GM19239 (cell line): ENCODE measurements around the gene ISCU.
"Not testable (repeated sequence)": the region's sequence is repeated elsewhere in the genome, so short reads cannot be mapped to it uniquely, and the experiment has no call there.

Source experiments
- DNase-seq: peaks from one replicate; pipeline ENCODE4 v3.0.0; 2011; ENCODE audit warnings: low spot score; ENCODE audit not compliant: insufficient read length
- FAIRE-seq: peaks from 2 replicates; lab custom pipeline; 2011; peaks lifted over from hg19 to GRCh38; lab: Jason Lieb, UNC

Gene ISCU

DNA sequence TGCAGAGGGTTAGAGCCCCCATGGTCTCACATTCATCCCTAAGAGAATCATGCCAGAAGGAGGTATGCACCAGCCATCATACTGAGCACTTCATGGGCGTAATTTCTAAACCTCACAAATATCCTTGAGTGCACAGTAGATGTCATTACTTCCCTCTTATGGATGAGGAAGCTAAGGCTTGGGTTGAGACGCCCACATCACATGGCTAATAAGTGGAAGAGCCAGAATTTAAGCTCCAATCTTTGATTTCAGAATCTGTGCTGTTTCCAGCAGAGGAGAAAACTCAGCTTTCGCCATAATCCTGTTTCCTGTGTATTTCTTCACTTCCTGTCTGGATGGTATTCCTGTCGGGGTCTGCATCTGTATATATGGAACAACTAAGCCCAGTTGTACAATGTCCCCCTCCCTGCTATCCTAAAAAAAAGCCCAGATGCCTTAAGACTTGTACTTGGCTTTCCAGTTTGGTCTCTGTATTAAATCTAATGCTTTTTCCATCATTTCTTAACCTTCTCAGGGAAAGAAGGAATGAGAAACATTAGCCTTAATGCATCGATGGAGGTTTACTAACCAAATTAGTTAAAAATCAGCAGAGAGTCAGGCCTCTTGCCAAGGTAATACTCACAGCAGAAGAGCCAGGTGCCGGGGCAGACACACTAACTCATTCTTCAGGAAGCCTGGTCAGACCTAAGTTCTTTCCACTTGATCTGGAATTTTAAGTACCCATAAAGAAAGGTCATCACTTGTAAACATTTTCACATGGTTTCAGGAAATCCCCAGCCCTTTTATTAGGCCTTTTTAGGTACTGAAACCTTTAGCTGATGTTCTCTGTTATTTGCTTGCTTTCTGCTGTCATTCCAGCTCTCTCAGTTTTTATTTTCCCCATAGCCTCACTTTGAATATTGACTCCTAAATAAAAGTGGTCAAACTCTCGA lies 5.3 kb downstream of the ISCU start:
- peak; percentile 45 for FAIRE-seq
- no peak for DNase-seq

DNA sequence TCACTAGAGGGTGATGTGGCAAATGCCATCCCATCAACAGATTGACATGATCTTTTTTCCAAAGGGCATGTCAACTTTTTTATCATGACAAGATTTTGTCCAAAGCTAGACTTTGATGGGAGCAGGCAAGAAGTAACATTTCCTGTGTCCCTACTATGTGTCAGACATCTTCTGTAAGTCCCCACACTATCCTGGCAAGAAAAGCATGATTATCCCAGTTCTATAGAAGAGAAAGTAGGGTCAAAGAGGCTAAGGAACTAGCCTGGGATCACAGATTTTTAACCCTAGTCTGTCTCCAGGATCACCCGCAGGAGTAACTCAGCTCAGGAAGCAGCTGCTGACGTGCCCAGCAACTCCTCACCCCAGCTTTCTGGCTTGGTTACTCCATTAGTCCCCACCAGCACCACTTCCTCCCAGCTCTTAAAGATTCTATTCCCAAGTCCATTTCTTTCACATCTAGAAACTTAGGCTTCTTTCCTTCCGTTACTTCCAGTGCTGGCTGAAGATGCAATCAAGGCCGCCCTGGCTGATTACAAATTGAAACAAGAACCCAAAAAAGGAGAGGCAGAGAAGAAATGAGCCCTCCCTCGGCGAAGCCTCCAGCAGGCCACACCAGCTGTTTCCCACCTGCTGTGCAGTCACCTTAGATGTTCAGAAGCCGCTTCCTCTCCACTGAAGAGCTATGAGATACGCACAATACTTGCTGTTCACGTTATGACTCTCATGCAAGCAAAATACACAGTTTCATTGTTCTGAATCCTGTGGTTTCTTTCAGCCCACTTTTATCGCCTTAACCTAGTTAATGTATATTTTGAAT lies 6.2 kb downstream of the ISCU start:
- FAIRE-seq, result peak; percentile 99
- peak; percentile 38 for DNase-seq

DNA sequence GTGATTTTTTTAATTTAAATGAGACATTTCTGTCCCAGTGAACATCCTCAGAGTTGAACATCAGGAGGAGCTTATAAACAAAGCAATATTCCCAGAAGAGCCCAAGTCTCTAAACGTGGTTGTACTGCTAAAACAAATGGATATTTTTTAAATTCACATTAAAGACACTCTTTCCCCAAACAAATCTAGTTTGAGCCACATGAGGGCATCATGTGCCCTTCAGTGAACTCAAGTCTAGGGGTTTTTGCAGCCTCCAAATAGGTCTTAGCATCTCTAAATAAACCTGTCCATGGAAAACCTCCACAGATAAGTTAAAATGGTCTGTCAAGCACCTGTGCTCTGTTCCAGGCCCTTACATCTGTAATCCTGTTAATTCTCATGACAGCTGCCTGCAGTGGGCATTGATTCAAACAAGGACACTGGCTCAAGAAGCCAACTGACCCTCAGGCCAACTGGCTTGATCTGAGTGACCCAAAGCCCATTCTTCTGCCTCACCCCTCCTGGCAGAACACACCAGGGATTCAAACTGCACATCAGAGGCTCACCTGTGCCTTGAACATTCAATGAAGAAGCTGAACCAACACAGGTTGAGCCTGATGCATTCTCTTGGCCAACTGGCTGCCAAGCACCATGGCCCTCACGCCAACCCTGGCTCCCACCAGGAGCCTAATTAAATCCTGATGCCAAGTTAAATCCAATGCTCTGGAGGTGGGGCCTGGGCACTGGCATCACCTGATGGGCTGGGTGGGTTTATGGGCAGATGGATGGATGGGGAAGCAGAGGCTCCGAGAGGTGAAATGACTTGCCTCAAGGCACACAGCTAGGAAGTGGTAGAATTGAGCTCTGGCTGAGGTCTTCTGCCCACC lies 8.6 kb downstream of the ISCU start:
- DNase-seq, result no peak
- FAIRE-seq, result peak; percentile 61

- DNase-seq (no peak), FAIRE-seq (no peak)
Measured at GRCh38 chr12:108571609-108572165, 9.3 kb downstream of the ISCU start.

GRCh38 chr12:108572166-108572790 lies 9.9 kb downstream of the ISCU start:
- no peak for DNase-seq
- peak; percentile 89 for FAIRE-seq

- peak; percentile 66 for FAIRE-seq
- no peak for DNase-seq
Measured at GRCh38 chr12:108573317-108573716, 10.9 kb downstream of the ISCU start.

DNA sequence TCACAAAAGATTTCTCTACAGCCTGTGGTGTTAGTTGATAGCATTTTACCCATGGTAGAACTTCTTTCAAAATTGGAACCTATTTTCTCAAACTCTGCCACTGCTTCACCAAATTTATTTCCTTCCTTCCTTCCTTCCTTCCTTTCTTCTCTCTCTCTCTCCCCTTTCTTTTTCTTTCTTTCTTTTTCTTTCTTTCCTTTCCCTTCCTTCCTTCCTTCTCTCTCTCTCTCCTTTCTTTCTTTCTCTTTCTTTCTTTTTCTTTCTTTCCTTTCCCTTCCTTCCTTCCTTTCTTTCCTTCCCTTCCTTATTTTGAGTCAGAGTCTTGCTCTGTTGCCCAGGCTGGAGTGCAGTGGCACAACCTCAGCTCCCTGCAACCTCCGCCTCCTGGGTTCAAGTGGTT lies 11.9 kb downstream of the ISCU start:
- not testable (repeated sequence) for DNase-seq, FAIRE-seq

GRCh38 chr12:108575199-108575912 lies 13.0 kb downstream of the ISCU start:
- DNase-seq (no peak), FAIRE-seq (no peak)

- FAIRE-seq, result no peak
- DNase-seq, result no peak
Measured at GRCh38 chr12:108576660-108577234, 14.4 kb downstream of the ISCU start.

- no peak for FAIRE-seq
- no peak for DNase-seq
Measured at GRCh38 chr12:108577458-108577857, 15.1 kb downstream of the ISCU start.

DNA sequence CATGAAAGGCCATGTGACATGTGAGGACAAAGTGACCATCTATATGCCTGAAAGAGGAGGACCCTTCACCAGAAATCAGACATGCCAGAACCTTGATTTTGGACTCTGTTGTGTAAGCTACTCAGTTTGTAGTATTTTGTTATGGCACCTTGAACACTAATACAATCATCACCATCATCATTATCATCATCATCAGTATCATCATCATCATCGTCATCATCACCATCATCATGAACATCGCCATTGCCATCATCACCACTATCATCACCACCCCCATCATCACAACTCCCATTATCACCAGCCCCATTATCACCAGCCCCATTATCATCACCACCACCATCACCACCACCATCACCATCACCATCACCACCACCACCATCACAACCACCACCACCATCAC lies 15.9 kb downstream of the ISCU start:
- no peak for FAIRE-seq
- DNase-seq, result no peak

DNA sequence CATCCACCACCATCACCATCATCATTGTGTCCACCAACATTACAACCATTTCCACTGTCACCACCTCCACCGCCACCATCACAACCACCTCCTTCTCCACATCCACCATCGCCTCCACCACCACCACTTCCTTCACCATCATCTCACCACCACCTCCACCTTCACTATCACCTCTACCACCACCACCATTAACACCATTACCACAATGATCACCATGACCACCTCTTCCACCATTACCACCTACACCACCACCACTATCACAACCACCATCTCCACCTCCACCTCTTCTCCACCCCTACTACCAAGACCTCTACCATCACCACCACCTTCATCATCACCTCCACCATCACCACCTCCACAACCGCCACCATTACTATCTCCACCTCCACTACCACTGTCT lies 16.4 kb downstream of the ISCU start:
- DNase-seq (no peak), FAIRE-seq (no peak)

DNA sequence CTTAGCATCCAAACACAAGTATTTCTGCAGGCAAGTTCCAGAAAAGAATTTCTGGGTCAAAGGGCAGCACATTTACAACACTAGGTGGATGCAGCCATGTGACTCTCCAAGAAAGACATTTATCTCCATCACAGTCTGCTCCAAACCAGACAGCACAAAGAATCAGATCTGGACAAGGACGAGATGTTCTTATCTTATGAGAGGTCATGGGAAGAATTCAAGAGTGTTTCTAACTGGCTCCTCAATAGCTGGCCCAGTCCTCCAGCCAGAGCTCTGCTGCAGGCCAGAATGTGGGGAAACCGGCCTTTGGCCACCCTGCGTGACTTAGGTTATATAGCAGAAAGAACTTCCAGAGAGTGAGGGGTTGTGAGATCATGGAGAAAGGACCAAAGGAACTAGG lies 18.1 kb downstream of the ISCU start:
- DNase-seq (no peak), FAIRE-seq (no peak)

DNA sequence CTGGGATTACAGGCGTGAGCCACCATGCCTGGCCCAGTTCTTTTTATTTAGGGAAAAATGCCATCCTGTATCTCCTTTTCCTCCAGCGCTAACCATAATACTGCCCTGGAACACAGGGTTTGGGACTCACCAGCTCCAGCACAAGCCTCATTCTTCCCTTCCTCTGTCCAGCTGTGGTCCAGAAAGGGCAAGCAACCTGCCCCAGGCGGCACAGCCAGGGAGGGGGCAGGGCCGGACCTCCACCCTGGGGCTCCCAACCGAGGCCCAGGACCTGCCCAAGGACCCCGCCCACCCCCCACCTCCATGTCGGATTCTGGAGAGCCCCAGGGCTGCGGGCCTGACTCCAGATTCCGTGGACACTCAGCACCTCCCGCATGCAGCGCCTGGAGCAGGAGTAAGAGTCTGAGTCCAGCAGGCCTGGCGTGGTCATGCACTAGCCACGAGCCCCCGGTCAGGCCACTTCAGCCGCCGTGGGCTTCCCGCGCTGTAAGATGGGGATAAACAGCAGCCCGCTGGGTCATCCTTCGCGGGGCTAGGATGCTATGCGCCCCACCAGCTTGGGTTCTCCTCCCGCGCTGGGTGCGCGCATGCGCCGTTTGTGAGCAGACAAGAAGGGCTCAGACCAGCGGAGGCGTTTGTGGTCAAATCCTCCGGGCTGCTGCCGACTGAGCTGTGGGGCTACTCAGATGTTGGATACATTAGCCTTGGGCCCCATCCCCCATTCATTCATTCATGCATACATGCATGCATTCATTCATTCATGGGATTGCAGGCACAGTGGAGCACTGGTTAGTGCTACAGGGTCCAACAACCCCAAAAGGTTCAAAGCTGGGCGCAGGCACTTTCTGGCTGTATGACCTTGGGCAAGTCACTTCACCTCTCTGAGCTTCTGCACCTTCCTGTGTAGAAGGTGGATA lies 19.2 kb downstream of the ISCU start:
- no peak for DNase-seq
- no peak for FAIRE-seq

DNA sequence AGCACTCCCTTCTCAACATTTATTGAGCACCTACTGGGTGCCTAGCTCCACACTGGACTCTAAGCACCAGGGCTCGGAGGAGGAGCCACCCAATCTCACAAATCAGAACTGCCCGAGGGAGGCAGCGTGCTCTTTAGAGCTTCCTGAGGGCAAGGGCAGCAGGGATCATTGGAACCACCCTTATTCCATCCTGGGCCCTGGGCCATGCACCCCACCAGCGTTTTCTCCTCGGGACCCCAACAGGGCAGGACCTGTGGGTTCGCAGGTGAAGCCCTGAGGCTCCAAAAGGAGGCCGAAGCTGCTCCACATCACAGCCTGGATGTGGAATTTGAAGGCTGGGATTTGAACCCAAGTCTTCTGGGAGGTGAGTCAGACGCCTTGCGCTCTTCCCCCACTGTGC lies 20.1 kb downstream of the ISCU start:
- DNase-seq (no peak), FAIRE-seq (no peak)

DNA sequence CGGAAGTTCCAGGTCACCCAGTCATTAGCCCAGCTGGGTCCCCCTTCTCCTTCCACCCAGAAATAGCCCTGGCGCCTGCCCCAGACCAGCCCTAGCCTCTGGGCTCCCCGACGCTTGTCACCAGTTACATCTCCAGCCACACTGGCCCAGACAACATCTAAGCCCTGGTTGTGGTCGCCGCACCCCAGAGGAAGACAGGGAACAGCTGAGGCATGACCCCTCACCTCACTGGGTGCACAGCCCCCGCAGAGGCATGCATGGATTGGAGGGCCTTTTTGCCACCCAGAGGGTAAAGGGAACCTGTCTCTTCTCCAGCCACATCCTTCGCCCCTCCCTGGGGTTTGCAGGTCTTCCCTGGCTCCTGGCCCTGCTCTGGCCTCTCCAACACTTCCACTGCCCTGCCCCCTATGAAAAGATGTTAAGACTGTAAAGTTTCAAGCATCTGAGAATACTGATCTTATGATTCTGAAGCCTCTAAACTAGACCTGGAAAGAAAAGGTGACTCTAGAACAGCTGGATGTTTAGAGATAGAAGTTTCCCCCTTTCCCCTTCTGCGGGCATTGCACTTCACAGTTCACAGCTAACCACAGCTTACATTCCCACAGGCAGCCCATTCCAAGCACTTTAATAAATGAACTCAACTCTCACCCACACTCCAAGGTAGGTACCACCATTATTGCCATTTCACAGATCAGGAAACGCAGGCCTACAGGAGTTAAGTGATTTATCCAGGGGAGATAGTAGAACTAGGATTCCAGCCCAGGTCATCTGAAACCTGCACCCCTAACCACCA lies 20.8 kb downstream of the ISCU start:
- FAIRE-seq, result no peak

GRCh38 chr12:108583991-108584390 lies 21.6 kb downstream of the ISCU start:
- no peak for FAIRE-seq

More for the DNA sequence above, 20.8 kb downstream of the ISCU start:
- DNase-seq, result no peak

More at GRCh38 chr12:108583991-108584390, 21.6 kb downstream of the ISCU start:
- DNase-seq, result no peak
